Measurements from ENCODE around the gene ELP2. TPM values are rescaled to one million over a fixed set of nuclear protein-coding genes. Genes with fewer than 3 reads are reported as not detected.

Gene ELP2
- total and polyA plus RNA-seq, 2 of the 8 experiments (the other 6 are each of a cell fraction or from before 2014, with no cell fraction given) = 55.8 to 165 TPM

GRCh38 chr18:36160959-36161371, 31.3 kb downstream of the ELP2 start (continued):
- no peak for TF ChIP-seq NANOG (IDR thresholded peaks at IDR 0.05; ENCODE audit: insufficient read depth, low read depth, low read length, poor library complexity, severe bottlenecking)
- no peak for TF ChIP-seq BRCA1 (IDR thresholded peaks at IDR 0.05; ENCODE audit: low read depth, low read length)
- no peak for TF ChIP-seq JUN (IDR thresholded peaks at IDR 0.05; ENCODE audit: low read depth, low read length)
- TF ChIP-seq CBX8 (IDR thresholded peaks at IDR 0.05; ENCODE audit: borderline replicate concordance, low read depth, low read length) = no peak
